GM12878 (cell line): ENCODE measurements around the gene HPF1. TPM values are rescaled to one million over a fixed set of nuclear protein-coding genes. Genes with fewer than 3 reads are reported as not detected.

ENCODE experiments used
- ATAC-seq: fragments of 200-7000 bp; cut with Tn5 transposase; 3 replicates; pipeline ENCODE4 v1.9.1; 2020; ENCODE audit warnings: mild to moderate bottlenecking, moderate library complexity
- BruUV-seq: library from RNA; stranded (reverse); fragments of 400-500 nt; replicated peaks from 2 replicates; lab custom pipeline; 2021; lab: Mats Ljungman, UMichigan
- CTCF ChIA-PET: fragments of 300-600 bp; sonication (Branson Sonifier 250); formaldehyde crosslinking; extraction: SDS; loops from one replicate; lab custom pipeline; 2021; ENCODE audit warnings: inconsistent platforms; lab: Yijun Ruan, JAX
- POLR2A ChIA-PET: fragments of 350-600 bp; formaldehyde crosslinking; extraction: SDS; loops from one replicate; lab custom pipeline; 2021; ENCODE audit warnings: inconsistent platforms; lab: Charles Lee
- RAD21 ChIA-PET: fragments of 300-600 bp; sonication (Branson Sonifier 250); formaldehyde crosslinking; loops from one replicate; lab custom pipeline; 2023; ENCODE audit warnings: antibody characterized with exemption; ENCODE audit not compliant: unreplicated experiment; lab: Charles Lee
- SMC1A ChIA-PET: fragments of 300-600 bp; sonication (Branson Sonifier 250); formaldehyde crosslinking; loops from one replicate; lab custom pipeline; 2023; ENCODE audit not compliant: unreplicated experiment, uncharacterized antibody; lab: Charles Lee
- DNase-seq: peaks from one replicate; pipeline ENCODE4 v3.0.0-alpha.2; 2011; ENCODE audit warnings: low read depth, low spot score
- FAIRE-seq: peaks from 3 replicates; lab custom pipeline; 2011; peaks lifted over from hg19 to GRCh38; lab: Jason Lieb, UNC
- H2AFZ ChIP-seq: 2 replicates; pipeline ENCODE4 v1.6.0; 2011; ENCODE audit warnings: low read depth, low read length, control low read depth; ENCODE audit not compliant: control insufficient read depth
- H3K27ac ChIP-seq: 2 replicates; pipeline ENCODE4 v1.5.1; 2011; ENCODE audit warnings: control low read depth; ENCODE audit not compliant: control insufficient read depth, insufficient read depth
- H3K27me3 ChIP-seq, 2 experiments: replicated peaks in 1 of 2; 2 replicates each; pipeline versions ENCODE4 v1.6.0 to v1.6.1; 2011; ENCODE audit warnings: low read length in 1 of 2; ENCODE audit not compliant: control insufficient read depth in 2 of 2, insufficient read depth in 2 of 2
- H3K36me3 ChIP-seq, 2 experiments: 2 replicates each; pipeline ENCODE4 v1.5.1; 2011; ENCODE audit warnings: low read length in 1 of 2; ENCODE audit not compliant: control insufficient read depth in 2 of 2, insufficient read depth in 2 of 2
- H3K4me1 ChIP-seq: 2 replicates; pipeline ENCODE4 v1.6.1; 2011; ENCODE audit warnings: mild to moderate bottlenecking, low read length, moderate library complexity, mixed read lengths; ENCODE audit not compliant: control insufficient read depth, insufficient read depth
- H3K4me2 ChIP-seq: 2 replicates; pipeline ENCODE4 v1.6.0; 2011; ENCODE audit warnings: control low read depth; ENCODE audit not compliant: control insufficient read depth, insufficient read depth
- H3K4me3 ChIP-seq: fragments of 200-600 bp; sonication (generic); 2 replicates; pipeline ENCODE4 v1.5.1; 2016
- H3K79me2 ChIP-seq: 2 replicates; pipeline ENCODE4 v1.6.0; 2011; ENCODE audit warnings: low read length; ENCODE audit not compliant: control insufficient read depth, insufficient read depth
- H3K9ac ChIP-seq: 2 replicates; pipeline ENCODE4 v1.8.0; 2011; ENCODE audit warnings: low read length, control low read depth, mixed read lengths; ENCODE audit not compliant: control insufficient read depth, insufficient read depth
- H3K9me3 ChIP-seq: replicated peaks from 3 replicates; pipeline ENCODE4 v1.5.1; 2011; ENCODE audit warnings: mild to moderate bottlenecking, low read length; ENCODE audit not compliant: control insufficient read depth, insufficient read depth
- H4K20me1 ChIP-seq: 2 replicates; pipeline ENCODE4 v1.6.0; 2011; ENCODE audit not compliant: control insufficient read depth, insufficient read depth
- CHD1 ChIP-seq: IDR thresholded peaks from 2 replicates; pipeline ENCODE4 v1.6.1; 2012; ENCODE audit warnings: low read depth, low read length, improper control_type of control experiment
- KDM1A ChIP-seq: fragments of 200-600 bp; sonication (generic); IDR thresholded peaks from 2 replicates; pipeline ENCODE4 v1.6.1; 2016; ENCODE audit warnings: borderline replicate concordance
- NKRF ChIP-seq: fragments of 450-650 bp; conservative IDR thresholded peaks from 2 replicates; pipeline ENCODE4 v1.6.1; 2017; ENCODE audit warnings: mild to moderate bottlenecking, moderate library complexity
- POLR2A ChIP-seq: IDR thresholded peaks from 2 replicates; pipeline ENCODE4 v1.6.1; 2011; ENCODE audit warnings: low read depth, mild to moderate bottlenecking, low read length
- RELA ChIP-seq: fragments of 450-650 bp; IDR thresholded peaks from 2 replicates; pipeline ENCODE4 v1.8.0; 2014; ENCODE audit warnings: borderline replicate concordance; ENCODE audit not compliant: partially characterized antibody
- TARDBP ChIP-seq: IDR thresholded peaks from 2 replicates; pipeline ENCODE4 v1.6.1; 2016; ENCODE audit warnings: borderline replicate concordance
- ZNF622 ChIP-seq: fragments of 450-650 bp; IDR thresholded peaks from 2 replicates; pipeline ENCODE4 v1.6.1; 2017; ENCODE audit warnings: mild to moderate bottlenecking, inconsistent platforms
- ZSCAN29 ChIP-seq: fragments of 450-650 bp; IDR thresholded peaks from 2 replicates; pipeline ENCODE4 v1.6.1; 2017; ENCODE audit warnings: mild to moderate bottlenecking, moderate library complexity
- WGBS: methylation state at CpG from one replicate; pipeline ENCODE4 v1.1.6; 2016; ENCODE audit warnings: low lambda C conversion rate; ENCODE audit not compliant: insufficient replicate concordance, insufficient coverage; ENCODE audit errors: missing lambda C conversion rate; 5-methylcytosine and 5-hydroxymethylcytosine counted together
- in situ Hi-C: fragments of 300-500 bp; cut with MboI; formaldehyde crosslinking; loops from 9 replicates; pipeline ENCODE4 v1.14.3; 2018; ENCODE audit warnings: mixed read lengths
- intact Hi-C: fragments of 100-400 bp; cut with micrococcal nuclease; formaldehyde crosslinking; loops from one replicate; pipeline ENCODE4 v1.14.2; 2022; ENCODE audit not compliant: unreplicated experiment
- polyA plus RNA-seq, 11 experiments: library from polyadenylated mRNA; depleted of rRNA in 4 of 11; unstranded in 6 of 11; stranded (reverse) in 5 of 11; fragments of >200 nt; fragmentation: Nextera tagmentation in 4 of 11; fragmentation: Illumina TruSeq in 1 of 11; extraction: Ambion mirVana in 4 of 11; extraction: Trizol in 1 of 11; gene quantifications; 1 replicate in 1 of 11; 2 replicates in 10 of 11; pipeline versions ENCODE4 v1.2.1 to v1.2.3, GENCODE V29; 2011 to 2016; ENCODE audit warnings: inconsistent platforms in 2 of 11, missing spikeins in 2 of 11, low read depth in 1 of 11
- total RNA-seq, 4 experiments: library from RNA; depleted of rRNA in 3 of 4; stranded (reverse); fragments of >200 nt in 3 of 4; fragmentation: Illumina TruSeq in 1 of 4; extraction: Trizol in 1 of 4; gene quantifications; 2 replicates each; pipeline versions ENCODE4 v1.2.1 to v1.2.3, GENCODE V29; 2013 to 2021
- TF ChIP-seq, protein P1 (sequence below): IDR thresholded peaks from 2 replicates; pipeline ENCODE4 v1.6.1; 2011; ENCODE audit warnings: mild to moderate bottlenecking, low read depth, low read length, moderate library complexity; ENCODE audit not compliant: insufficient replicate concordance

The HPF1 gene
- total and polyA plus RNA-seq, 10 of the 15 experiments (the other 5 are each of a cell fraction or from before 2014, with no cell fraction given) = 31.2 to 93.5 (median 48.7) TPM

GRCh38 chr4:169800541-169800940 is 42.8 kb upstream of the HPF1 start:
- H3K27me3 ChIP-seq = no peaks in the 10 kb centered on the region
- no peaks in the 10 kb centered on the region for H3K4me1 ChIP-seq
- no peak overlapping the region for H3K4me2 ChIP-seq
- CTCF ChIA-PET = interaction anchor here (2.1 kb wide), 1 partner anchor 10 kb away, joined by 10 read pairs; no protein-coding TSS in a partner anchor
- POLR2A ChIA-PET = no interaction called here
- 38% methylated on average over 3 of the region's 3 CpGs for WGBS
- no peaks in the 10 kb centered on the region for H3K9me3 ChIP-seq
- H3K9ac ChIP-seq = no peak overlapping the region
- ATAC-seq = no peak
- H2AFZ ChIP-seq = no peak overlapping the region
- intact Hi-C loops (no loop called here), in situ Hi-C loops (no loop called here)
- DNase-seq = no peak
- RAD21 ChIA-PET = no interaction called here
- no peaks in the 10 kb centered on the region for H3K79me2 ChIP-seq
- TF ChIP-seq RELA = no peak
- no peak for TF ChIP-seq TARDBP
- TF ChIP-seq, protein P1, sequence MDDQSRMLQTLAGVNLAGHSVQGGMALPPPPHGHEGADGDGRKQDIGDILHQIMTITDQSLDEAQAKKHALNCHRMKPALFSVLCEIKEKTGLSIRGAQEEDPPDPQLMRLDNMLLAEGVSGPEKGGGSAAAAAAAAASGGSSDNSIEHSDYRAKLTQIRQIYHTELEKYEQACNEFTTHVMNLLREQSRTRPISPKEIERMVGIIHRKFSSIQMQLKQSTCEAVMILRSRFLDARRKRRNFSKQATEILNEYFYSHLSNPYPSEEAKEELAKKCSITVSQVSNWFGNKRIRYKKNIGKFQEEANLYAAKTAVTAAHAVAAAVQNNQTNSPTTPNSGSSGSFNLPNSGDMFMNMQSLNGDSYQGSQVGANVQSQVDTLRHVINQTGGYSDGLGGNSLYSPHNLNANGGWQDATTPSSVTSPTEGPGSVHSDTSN = no peak
- TF ChIP-seq KDM1A = no peak
- TF ChIP-seq POLR2A = no peak
- TF ChIP-seq NKRF = no peak
- no peak for TF ChIP-seq ZNF622
- TF ChIP-seq ZSCAN29 = no peak
- no peak for TF ChIP-seq CHD1
- no TSS peak for BruUV-seq
- H3K4me3 ChIP-seq = no peak overlapping the region
- SMC1A ChIA-PET = no interaction called here
- no peak overlapping the region for H3K27ac ChIP-seq
- no peaks in the 10 kb centered on the region for H4K20me1 ChIP-seq
- H3K36me3 ChIP-seq = no peaks in the 10 kb centered on the region
- no peak for FAIRE-seq
